HEK293 (cell line): ENCODE results near the gene TRAK1.

ENCODE experiments used
- CTCF ChIP-seq: fragments of 450-650 bp; formaldehyde crosslinking; IDR thresholded peaks from 2 replicates; pipeline ENCODE4 v1.5.1; 2016; ENCODE audit warnings: missing biosample characterization, missing genetic modification characterization
- EGR2 ChIP-seq: fragments of 450-650 bp; formaldehyde crosslinking; IDR thresholded peaks from 2 replicates; pipeline ENCODE4 v1.5.1; 2016; ENCODE audit warnings: low read depth, missing biosample characterization, missing genetic modification characterization
- KLF7 ChIP-seq: fragments of 450-650 bp; formaldehyde crosslinking; IDR thresholded peaks from 2 replicates; pipeline ENCODE4 v1.5.1; 2016; ENCODE audit warnings: missing biosample characterization, missing genetic modification characterization, borderline replicate concordance
- REST ChIP-seq: fragments of 450-650 bp; formaldehyde crosslinking; IDR thresholded peaks from 2 replicates; pipeline ENCODE4 v1.5.1; 2016; ENCODE audit warnings: missing biosample characterization, missing genetic modification characterization
- ZBTB49 ChIP-seq: fragments of 450-650 bp; formaldehyde crosslinking; IDR thresholded peaks from 2 replicates; pipeline ENCODE4 v1.5.1; 2016; ENCODE audit warnings: missing biosample characterization, missing genetic modification characterization, low read depth
- ZBTB7A ChIP-seq: fragments of 450-650 bp; formaldehyde crosslinking; IDR thresholded peaks from 2 replicates; pipeline ENCODE4 v1.5.1; 2016; ENCODE audit warnings: low read depth, missing biosample characterization, missing genetic modification characterization
- ZFP41 ChIP-seq: fragments of 450-650 bp; formaldehyde crosslinking; IDR thresholded peaks from 2 replicates; pipeline ENCODE4 v1.5.1; 2016; ENCODE audit warnings: missing biosample characterization, missing genetic modification characterization, borderline replicate concordance
- ZNF404 ChIP-seq: fragments of 450-650 bp; formaldehyde crosslinking; IDR thresholded peaks from 2 replicates; pipeline ENCODE4 v1.5.1; 2017; ENCODE audit warnings: missing biosample characterization, missing genetic modification characterization
- ZNF580 ChIP-seq: fragments of 450-650 bp; formaldehyde crosslinking; IDR thresholded peaks from 2 replicates; pipeline ENCODE4 v1.5.1; 2016; ENCODE audit warnings: missing biosample characterization, missing genetic modification characterization
- ZNF768 ChIP-seq: fragments of 450-650 bp; formaldehyde crosslinking; IDR thresholded peaks from 2 replicates; pipeline ENCODE4 v1.5.1; 2018; ENCODE audit warnings: missing biosample characterization, mild to moderate bottlenecking, missing genetic modification characterization

GRCh38 chr3:42080453-42080872 lies 10.7 kb upstream of the TRAK1 start:
- TF ChIP-seq CTCF: no peak
- TF ChIP-seq EGR2 (tag by site-specific recombination): 0 out of 2 replicates have a peak, but pooled peaks have one; percentile 8
- TF ChIP-seq REST (tag by site-specific recombination): no peak
- TF ChIP-seq ZNF580 (tag by site-specific recombination): no peak
- TF ChIP-seq ZBTB49 (tag by site-specific recombination): no peak
- TF ChIP-seq ZNF404 (tag by site-specific recombination): no peak
- TF ChIP-seq ZNF768 (tag by site-specific recombination): no peak
- no peak for TF ChIP-seq ZFP41 (tag by site-specific recombination)
- no peak for TF ChIP-seq ZBTB7A
- no peak for TF ChIP-seq KLF7 (tag by site-specific recombination)
